ENCODE results near the gene GALNT10.

The GALNT10 gene

GRCh38 chr5:154199263-154199662 is 8.7 kb downstream of the GALNT10 start:
- H3K4me3 ChIP-seq (ENCODE audit: low read length) = no peak overlapping the region
- no peak for DNase-seq (ENCODE audit: low read depth)
- no peak for TF ChIP-seq CTCF (IDR thresholded peaks at IDR 0.05; ENCODE audit: insufficient read depth, low read depth, low read length, missing control alignments)

- no peak for DNase-seq (ENCODE audit: low read depth)
- no peak overlapping the region for H3K4me3 ChIP-seq (ENCODE audit: low read length)
- no peak for TF ChIP-seq CTCF (IDR thresholded peaks at IDR 0.05; ENCODE audit: insufficient read depth, low read depth, low read length, missing control alignments)
Observed at GRCh38 chr5:154199671-154200220, 9.2 kb downstream of the GALNT10 start.

GRCh38 chr5:154200221-154200620 is 9.7 kb downstream of the GALNT10 start:
- no peak overlapping the region for H3K4me3 ChIP-seq (ENCODE audit: low read length)
- TF ChIP-seq CTCF (IDR thresholded peaks at IDR 0.05; ENCODE audit: insufficient read depth, low read depth, low read length, missing control alignments) = no peak
- DNase-seq (ENCODE audit: low read depth) = no peak

GRCh38 chr5:154201108-154201769 is 10.7 kb downstream of the GALNT10 start:
- no peak for TF ChIP-seq CTCF (IDR thresholded peaks at IDR 0.05; ENCODE audit: insufficient read depth, low read depth, low read length, missing control alignments)
- no peak overlapping the region for H3K4me3 ChIP-seq (ENCODE audit: low read length)
- no peak for DNase-seq (ENCODE audit: low read depth)

- no peak overlapping the region for H3K4me3 ChIP-seq (ENCODE audit: low read length)
- TF ChIP-seq CTCF (IDR thresholded peaks at IDR 0.05; ENCODE audit: insufficient read depth, low read depth, low read length, missing control alignments) = no peak
- no peak for DNase-seq (ENCODE audit: low read depth)
Observed at GRCh38 chr5:154202379-154203260, 12.1 kb downstream of the GALNT10 start.

- no peak for TF ChIP-seq CTCF (IDR thresholded peaks at IDR 0.05; ENCODE audit: insufficient read depth, low read depth, low read length, missing control alignments)
- DNase-seq (ENCODE audit: low read depth) = no peak
- no peak overlapping the region for H3K4me3 ChIP-seq (ENCODE audit: low read length)
Observed at GRCh38 chr5:154203798-154204578, 13.5 kb downstream of the GALNT10 start.
